Measurements from ENCODE around the gene IDI1.

Gene IDI1

DNA sequence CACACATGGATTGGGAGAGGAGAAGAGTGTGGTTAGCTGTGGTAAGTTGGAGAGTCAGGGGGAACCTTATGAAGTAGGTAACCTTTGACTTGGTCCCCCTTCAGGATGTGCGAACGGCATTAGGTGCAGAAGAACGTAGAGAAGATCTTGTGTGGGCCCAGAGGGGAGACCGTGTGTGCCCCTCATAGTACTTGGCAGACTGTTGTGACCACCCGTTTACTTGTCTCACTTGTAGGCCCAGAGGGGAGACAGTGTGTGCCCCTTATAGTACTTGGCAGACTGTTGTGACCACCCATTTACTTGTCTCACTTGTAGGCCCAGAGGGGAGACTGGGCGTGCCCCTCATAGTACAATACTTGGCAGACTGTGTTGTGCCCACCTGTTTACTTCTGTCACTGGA, 58.1 kb downstream of the IDI1 start:
- no peak for DNase-seq

All from CD4-positive, alpha-beta T cell treated with Interleukin-15 for 1 hour (primary cell).